ENCODE data around the gene GPX7.

- no peak for TF ChIP-seq CTCF (IDR thresholded peaks at IDR 0.05)
- no peak for TF ChIP-seq POLR2A (IDR thresholded peaks at IDR 0.05)
Observed at GRCh38 chr1:52582116-52582696, 20.0 kb upstream of the GPX7 start.

All from Peyer's patch (tissue), 4 donors.